Thymus (tissue), 11 donors: ENCODE results near the gene NOL4L. TPM values are rescaled to one million over a fixed set of nuclear protein-coding genes. Genes with fewer than 3 reads are reported as not detected.

Source experiments
- DNase-seq, 9 donors: peaks; one replicate each; pipeline ENCODE4 v3.0.0-alpha.2; 2013; ENCODE audit warnings: low spot score in 9 of 9, low read depth in 6 of 9, missing footprints in 1 of 9
- H3K27ac ChIP-seq, 2 donors: one replicate each; pipeline ENCODE4 v1.5.1; 2013; ENCODE audit warnings: control low read depth in 1 of 2, low read depth in 1 of 2, low read length in 1 of 2, mild to moderate bottlenecking in 1 of 2, moderate library complexity in 1 of 2
- H3K27me3 ChIP-seq, 2 donors: one replicate each; pipeline ENCODE4 v1.5.1; 2013; ENCODE audit warnings: low read length in 1 of 2; ENCODE audit not compliant: control insufficient read depth in 2 of 2, insufficient read depth in 1 of 2
- H3K36me3 ChIP-seq, 2 donors: one replicate each; pipeline ENCODE4 v1.5.1; 2013; ENCODE audit warnings: low read length in 1 of 2, mild to moderate bottlenecking in 1 of 2, moderate library complexity in 1 of 2; ENCODE audit not compliant: control insufficient read depth in 2 of 2, insufficient read depth in 2 of 2
- H3K4me1 ChIP-seq, 2 donors: one replicate each; pipeline ENCODE4 v1.5.1; 2013; ENCODE audit warnings: low read length in 2 of 2; ENCODE audit not compliant: control insufficient read depth in 2 of 2, insufficient read depth in 2 of 2
- H3K4me3 ChIP-seq, 2 donors: one replicate each; pipeline ENCODE4 v1.5.1; 2013; ENCODE audit warnings: low read length in 2 of 2, control low read depth in 1 of 2, mild to moderate bottlenecking in 1 of 2
- H3K9me3 ChIP-seq, 2 donors: one replicate each; pipeline ENCODE4 v1.5.1; 2013; ENCODE audit warnings: low read length in 1 of 2, mild to moderate bottlenecking in 1 of 2; ENCODE audit not compliant: control insufficient read depth in 2 of 2, insufficient read depth in 1 of 2
- WGBS: extraction: QIAGEN DNeasy Blood & Tissue Kit; methylation state at CpG from one replicate; pipeline ENCODE4 v1.1.7; 2013; 5-methylcytosine and 5-hydroxymethylcytosine counted together
- polyA plus RNA-seq: library from polyadenylated mRNA; stranded (reverse); fragments of 200-250 nt; gene quantifications from one replicate; pipeline ENCODE4 v1.2.3, GENCODE V29; 2013
- total RNA-seq: library from RNA; stranded (reverse); fragments of 120-200 nt; gene quantifications from one replicate; pipeline ENCODE4 v1.2.4, GENCODE V29; 2013
- donor health status: healthy.

The NOL4L gene
- total and polyA plus RNA-seq, 2 donors = 12.4 to 14.1 TPM

- Histone ChIP-seq H3K36me3 (peaks cover 0 to 7% of the 10 kb centered on the region in 2 donors), H3K4me1 (peaks cover 37 to 68% of the 10 kb centered on the region in 2 donors), H3K4me3 (no peak overlapping the region), H3K9me3 (no peaks in the 10 kb centered on the region), H3K27ac (no peak overlapping the region), H3K27me3 (no peaks in the 10 kb centered on the region)
- DNase-seq = no peak
- WGBS = 98% methylated on average over 15 of the region's 15 CpGs
These were observed 41.4 kb downstream of the NOL4L start for GRCh38 chr20:32543570-32544259.

GRCh38 chr20:32542259-32542615, 42.9 kb downstream of the NOL4L start:
- Histone ChIP-seq H3K4me3 (no peak overlapping the region), H3K27ac (no peak overlapping the region), H3K9me3 (no peaks in the 10 kb centered on the region), H3K4me1 (peaks cover 47 to 74% of the 10 kb centered on the region in 2 donors), H3K27me3 (no peaks in the 10 kb centered on the region), H3K36me3 (peaks cover 0 to 7% of the 10 kb centered on the region in 2 donors)
- DNase-seq = no peak
- 96% methylated on average over 6 of the region's 6 CpGs for WGBS

GRCh38 chr20:32541323-32542258, 43.5 kb downstream of the NOL4L start:
- 97% methylated on average over 21 of the region's 21 CpGs for WGBS
- peak overlapping the region; percentile 46 to 98 for H3K27ac ChIP-seq

GRCh38 chr20:32539817-32540675, 45.1 kb downstream of the NOL4L start:
- Histone ChIP-seq H3K27me3 (no peaks in the 10 kb centered on the region), H3K4me3 (peak overlapping the region; percentile 6 to 25), H3K27ac (peak overlapping the region; percentile 98 to 100), H3K9me3 (no peaks in the 10 kb centered on the region), H3K36me3 (peaks cover 0 to 2% of the 10 kb centered on the region in 2 donors), H3K4me1 (peaks cover 56 to 84% of the 10 kb centered on the region in 2 donors)
- WGBS = 27% methylated on average over 13 of the region's 13 CpGs
- DNase-seq = peak in 4 of 9 donors; percentile 74 to 91 (median 77)

More at GRCh38 chr20:32541323-32542258, 43.5 kb downstream of the NOL4L start:
- Histone ChIP-seq H3K27me3 (no peaks in the 10 kb centered on the region), H3K4me1 (peaks cover 48 to 77% of the 10 kb centered on the region in 2 donors), H3K9me3 (no peaks in the 10 kb centered on the region), H3K4me3 (no peak overlapping the region), H3K36me3 (peaks cover 0 to 2% of the 10 kb centered on the region in 2 donors)
- DNase-seq = no peak

GRCh38 chr20:32539026-32539816, 45.9 kb downstream of the NOL4L start:
- Histone ChIP-seq H3K4me1 (peaks cover 59 to 85% of the 10 kb centered on the region in 2 donors), H3K36me3 (peaks cover 0 to 2% of the 10 kb centered on the region in 2 donors), H3K4me3 (peak overlapping the region; percentile 31 to 35), H3K27me3 (no peaks in the 10 kb centered on the region), H3K27ac (peak overlapping the region; percentile 98 to 100), H3K9me3 (no peaks in the 10 kb centered on the region)
- DNase-seq = peak in 1 of 9 donors; percentile 63
- WGBS = 53% methylated on average over 13 of the region's 13 CpGs

GRCh38 chr20:32538526-32538939, 46.6 kb downstream of the NOL4L start:
- Histone ChIP-seq H3K27ac (peak overlapping the region; percentile 98 to 100), H3K36me3 (peaks cover 0 to 2% of the 10 kb centered on the region in 2 donors), H3K4me1 (peaks cover 66 to 86% of the 10 kb centered on the region in 2 donors), H3K4me3 (peak overlapping the region; percentile 31 to 35), H3K27me3 (no peaks in the 10 kb centered on the region), H3K9me3 (no peaks in the 10 kb centered on the region)
- DNase-seq = peak in 1 of 9 donors; percentile 68
- WGBS = 14% methylated on average over 16 of the region's 16 CpGs

GRCh38 chr20:32537657-32538525, 47.2 kb downstream of the NOL4L start:
- peaks cover 0 to 2% of the 10 kb centered on the region in 2 donors for H3K36me3 ChIP-seq
- H3K4me3 ChIP-seq = peak overlapping the region; percentile 58 to 69
- peak in 1 of 9 donors; percentile 49 for DNase-seq
- H3K27me3 ChIP-seq = no peaks in the 10 kb centered on the region
- whole genome bisulfite sequencing = 69% methylated on average over 18 of the region's 18 CpGs
- peaks cover 72 to 90% of the 10 kb centered on the region in 2 donors for H3K4me1 ChIP-seq
- no peaks in the 10 kb centered on the region for H3K9me3 ChIP-seq
- peak overlapping the region; percentile 98 to 100 for H3K27ac ChIP-seq
